ENCODE results near the gene MYO9B. TPM values are rescaled to one million over a fixed set of nuclear protein-coding genes. Genes with fewer than 3 reads are reported as not detected.

Gene MYO9B
- total RNA-seq, 1 experiment from 2014 or later, result 74.6 TPM

DNA sequence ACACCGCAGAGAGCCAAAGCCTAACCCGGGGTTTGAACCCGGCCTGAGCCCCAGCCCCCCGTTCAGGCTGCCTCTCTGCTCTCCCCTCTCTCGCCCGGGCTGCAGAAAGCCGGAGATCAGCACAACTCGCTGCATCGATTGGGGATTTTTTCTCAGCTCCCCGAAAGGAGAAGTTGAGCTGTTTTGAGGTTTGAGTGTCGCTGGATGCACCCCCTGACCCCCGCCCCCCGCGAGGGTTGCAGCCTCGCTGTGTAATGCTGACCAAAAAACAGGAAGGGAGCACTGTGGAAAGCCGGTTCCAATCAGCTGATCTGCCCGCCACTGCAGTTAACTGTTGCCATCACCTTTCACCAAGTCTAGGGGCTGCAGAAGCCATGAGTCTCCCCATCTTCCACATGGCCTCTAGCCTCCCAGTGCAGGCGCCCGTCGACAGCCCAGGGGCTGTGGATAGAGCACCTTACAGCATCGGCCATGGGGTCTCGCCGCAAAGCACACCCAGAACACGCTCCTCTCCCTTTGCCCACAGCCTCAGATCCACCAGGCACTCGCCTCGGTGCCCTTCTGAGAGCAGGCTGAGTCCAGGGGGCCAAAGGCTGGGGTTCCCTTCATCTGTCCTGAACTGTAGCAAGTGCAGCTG is 34.5 kb downstream of the MYO9B start:
- CTCF ChIA-PET, result no interaction called here
- Histone ChIP-seq H3K9me3 (ENCODE audit: control insufficient read depth in 1 of 2, insufficient read depth in 1 of 2, low read depth in 1 of 2, low read length in 2 of 2) (no peaks in the 10 kb centered on the region), H3K79me2 (ENCODE audit: insufficient read depth, low read length) (peaks cover 76% of the 10 kb centered on the region), H2AFZ (ENCODE audit: low read depth, low read length, poor library complexity, severe bottlenecking) (no peak overlapping the region), H4K20me1 (ENCODE audit: insufficient read depth) (no peaks in the 10 kb centered on the region), H3K27ac (ENCODE audit: low read depth, low read length) (no peak overlapping the region), H3K4me1 (ENCODE audit: control insufficient read depth in 1 of 2, insufficient read depth in 2 of 2, low read length in 2 of 2) (peaks cover 21 to 24% of the 10 kb centered on the region in 2 experiments), H3K4me2 (ENCODE audit: low read length) (no peak overlapping the region), H3K4me3 (replicated peaks in 1 of 2; ENCODE audit: low read depth in 1 of 2, low read length in 2 of 2) (no peak overlapping the region), H3K9me2 (ENCODE audit: insufficient read depth) (no peaks in the 10 kb centered on the region), H3K9ac (ENCODE audit: low read length) (no peak overlapping the region), H3K36me3 (ENCODE audit: control insufficient read depth in 1 of 2, insufficient read depth in 2 of 2, low read length in 2 of 2) (peaks cover 4% of the 10 kb centered on the region in 2 experiments; a peak in 3 of 4 replicates), H3K27me3 (ENCODE audit: insufficient read depth, low read length) (no peaks in the 10 kb centered on the region)
- POLR2A ChIA-PET, result no interaction called here
- no peak for ATAC-seq
- RAD21 ChIA-PET (ENCODE audit: low non-redundant PET in 1 of 2, low total read pairs in 2 of 2, uncharacterized antibody in 2 of 2, unreplicated experiment in 2 of 2), result no interaction called here
- TF ChIP-seq CBX3 (IDR thresholded peaks at IDR 0.05; ENCODE audit: low read depth) (no peak), ZNF274 (IDR thresholded peaks at IDR 0.05; ENCODE audit: low read depth, low read length) (no peak), SIN3A (IDR thresholded peaks at IDR 0.05; ENCODE audit: low read depth) (no peak), ZFX (IDR thresholded peaks at IDR 0.05) (no peak), POLR2AphosphoS5 (IDR thresholded peaks at IDR 0.05; ENCODE audit: low read depth, low read length) (no peak), POLR2A (IDR thresholded peaks at IDR 0.05; ENCODE audit: borderline replicate concordance, extremely low read depth, insufficient read depth, insufficient read length) (no peak), EZH2 (IDR thresholded peaks at IDR 0.05) (no peak), SRF (IDR thresholded peaks at IDR 0.05; ENCODE audit: low read depth) (no peak), SP1 (IDR thresholded peaks at IDR 0.05; ENCODE audit: low read depth) (no peak), TCF7L2 (IDR thresholded peaks at IDR 0.05; ENCODE audit: borderline replicate concordance, extremely low read depth, insufficient read depth, insufficient read length) (no peak), YY1 (IDR thresholded peaks at IDR 0.05; ENCODE audit: extremely low read depth, insufficient replicate concordance, low read depth, low read length) (no peak), ELF1 (IDR thresholded peaks at IDR 0.05; ENCODE audit: borderline replicate concordance, low read depth) (no peak), FOSL1 (IDR thresholded peaks at IDR 0.05; ENCODE audit: low read depth) (no peak), CEBPB (IDR thresholded peaks at IDR 0.05; ENCODE audit: low read depth) (no peak), EGR1 (IDR thresholded peaks at IDR 0.05; ENCODE audit: low read depth) (no peak)
- TF ChIP-seq, protein P1, sequence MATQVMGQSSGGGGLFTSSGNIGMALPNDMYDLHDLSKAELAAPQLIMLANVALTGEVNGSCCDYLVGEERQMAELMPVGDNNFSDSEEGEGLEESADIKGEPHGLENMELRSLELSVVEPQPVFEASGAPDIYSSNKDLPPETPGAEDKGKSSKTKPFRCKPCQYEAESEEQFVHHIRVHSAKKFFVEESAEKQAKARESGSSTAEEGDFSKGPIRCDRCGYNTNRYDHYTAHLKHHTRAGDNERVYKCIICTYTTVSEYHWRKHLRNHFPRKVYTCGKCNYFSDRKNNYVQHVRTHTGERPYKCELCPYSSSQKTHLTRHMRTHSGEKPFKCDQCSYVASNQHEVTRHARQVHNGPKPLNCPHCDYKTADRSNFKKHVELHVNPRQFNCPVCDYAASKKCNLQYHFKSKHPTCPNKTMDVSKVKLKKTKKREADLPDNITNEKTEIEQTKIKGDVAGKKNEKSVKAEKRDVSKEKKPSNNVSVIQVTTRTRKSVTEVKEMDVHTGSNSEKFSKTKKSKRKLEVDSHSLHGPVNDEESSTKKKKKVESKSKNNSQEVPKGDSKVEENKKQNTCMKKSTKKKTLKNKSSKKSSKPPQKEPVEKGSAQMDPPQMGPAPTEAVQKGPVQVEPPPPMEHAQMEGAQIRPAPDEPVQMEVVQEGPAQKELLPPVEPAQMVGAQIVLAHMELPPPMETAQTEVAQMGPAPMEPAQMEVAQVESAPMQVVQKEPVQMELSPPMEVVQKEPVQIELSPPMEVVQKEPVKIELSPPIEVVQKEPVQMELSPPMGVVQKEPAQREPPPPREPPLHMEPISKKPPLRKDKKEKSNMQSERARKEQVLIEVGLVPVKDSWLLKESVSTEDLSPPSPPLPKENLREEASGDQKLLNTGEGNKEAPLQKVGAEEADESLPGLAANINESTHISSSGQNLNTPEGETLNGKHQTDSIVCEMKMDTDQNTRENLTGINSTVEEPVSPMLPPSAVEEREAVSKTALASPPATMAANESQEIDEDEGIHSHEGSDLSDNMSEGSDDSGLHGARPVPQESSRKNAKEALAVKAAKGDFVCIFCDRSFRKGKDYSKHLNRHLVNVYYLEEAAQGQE (IDR thresholded peaks at IDR 0.05; ENCODE audit: low read depth), result no peak
- TF ChIP-seq, protein P2, sequence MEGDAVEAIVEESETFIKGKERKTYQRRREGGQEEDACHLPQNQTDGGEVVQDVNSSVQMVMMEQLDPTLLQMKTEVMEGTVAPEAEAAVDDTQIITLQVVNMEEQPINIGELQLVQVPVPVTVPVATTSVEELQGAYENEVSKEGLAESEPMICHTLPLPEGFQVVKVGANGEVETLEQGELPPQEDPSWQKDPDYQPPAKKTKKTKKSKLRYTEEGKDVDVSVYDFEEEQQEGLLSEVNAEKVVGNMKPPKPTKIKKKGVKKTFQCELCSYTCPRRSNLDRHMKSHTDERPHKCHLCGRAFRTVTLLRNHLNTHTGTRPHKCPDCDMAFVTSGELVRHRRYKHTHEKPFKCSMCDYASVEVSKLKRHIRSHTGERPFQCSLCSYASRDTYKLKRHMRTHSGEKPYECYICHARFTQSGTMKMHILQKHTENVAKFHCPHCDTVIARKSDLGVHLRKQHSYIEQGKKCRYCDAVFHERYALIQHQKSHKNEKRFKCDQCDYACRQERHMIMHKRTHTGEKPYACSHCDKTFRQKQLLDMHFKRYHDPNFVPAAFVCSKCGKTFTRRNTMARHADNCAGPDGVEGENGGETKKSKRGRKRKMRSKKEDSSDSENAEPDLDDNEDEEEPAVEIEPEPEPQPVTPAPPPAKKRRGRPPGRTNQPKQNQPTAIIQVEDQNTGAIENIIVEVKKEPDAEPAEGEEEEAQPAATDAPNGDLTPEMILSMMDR (IDR thresholded peaks at IDR 0.05 in 2 of 3, conservative IDR thresholded peaks at IDR 0.05 in 1 of 3; ENCODE audit: borderline replicate concordance in 1 of 3, insufficient read depth in 1 of 3, low read depth in 2 of 3, low read length in 2 of 3), result no peak
- TF ChIP-seq, protein P3, sequence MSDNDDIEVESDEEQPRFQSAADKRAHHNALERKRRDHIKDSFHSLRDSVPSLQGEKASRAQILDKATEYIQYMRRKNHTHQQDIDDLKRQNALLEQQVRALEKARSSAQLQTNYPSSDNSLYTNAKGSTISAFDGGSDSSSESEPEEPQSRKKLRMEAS (IDR thresholded peaks at IDR 0.05), result no peak
- intact Hi-C loops (cut with micrococcal nuclease), result no loop called here
- BruUV-seq (replicated peaks), result no TSS peak
- no peak for DNase-seq (ENCODE audit: low read depth, low spot score)

All from HCT116 (cell line).